ENCODE measurements around the gene BCL7B. TPM values are rescaled to one million over a fixed set of nuclear protein-coding genes. Genes with fewer than 3 reads are reported as not detected.
"Not testable (repeated sequence)": the region's sequence is repeated elsewhere in the genome, so short reads cannot be mapped to it uniquely, and the experiment has no call there.

The BCL7B gene
- total and polyA plus RNA-seq, 2 donors (not counting 3 experiments of a cell fraction or from before 2014, with no cell fraction given), result 61.2 to 68.3 TPM

GRCh38 chr7:73496626-73497025 lies 60.9 kb downstream of the BCL7B start:
- DNase-seq (ENCODE audit: low read depth, low spot score) (no peak), FAIRE-seq (no peak)

GRCh38 chr7:73495507-73495906 lies 62.0 kb downstream of the BCL7B start:
- H3K9me1 ChIP-seq (replicated peaks; ENCODE audit: control insufficient read depth, extremely low read depth, insufficient read depth, low read length); CTCF ChIA-PET; BruUV-seq (replicated peaks); H3K27me3 ChIP-seq (ENCODE audit: control insufficient read depth in 2 of 2, insufficient read depth in 2 of 2, low read length in 2 of 2); DNase-seq (ENCODE audit: low read depth, low spot score); H3K9ac ChIP-seq (replicated peaks; ENCODE audit: extremely low read depth, insufficient read depth, low read length); dilution Hi-C loops (cut with MboI; ENCODE audit: extremely low pct_ligation_motif_present, low sequenced_read_pairs); FAIRE-seq; POLR2A ChIA-PET; H3K4me1 ChIP-seq (ENCODE audit: control insufficient read depth, extremely low read depth, insufficient read depth, low read length); H3K4me3 ChIP-seq (replicated peaks in 1 of 3; ENCODE audit: insufficient read depth in 1 of 3, low read depth in 1 of 3, low read length in 3 of 3); H3K27ac ChIP-seq (ENCODE audit: insufficient read depth, low read depth, low read length); H3K9me3 ChIP-seq (replicated peaks; ENCODE audit: control insufficient read depth, insufficient read depth, low read length); intact Hi-C loops (cut with micrococcal nuclease); H4K20me1 ChIP-seq (replicated peaks; ENCODE audit: control insufficient read depth, extremely low read depth, insufficient read depth, low read length); H2AFZ ChIP-seq (ENCODE audit: low read depth, low read length); H3K4me2 ChIP-seq (ENCODE audit: insufficient read depth, low read length): not testable (repeated sequence)
- H3K36me3 ChIP-seq (ENCODE audit: control insufficient read depth in 2 of 2, extremely low read depth in 1 of 2, insufficient read depth in 2 of 2, low read length in 2 of 2), result peaks cover 14 to 23% of the 10 kb centered on the region in 2 experiments
- H3K79me2 ChIP-seq (ENCODE audit: control insufficient read depth, insufficient read depth, low read length), result peaks cover 44% of the 10 kb centered on the region

More at GRCh38 chr7:73496626-73497025, 60.9 kb downstream of the BCL7B start:
- Histone ChIP-seq H3K9me3 (replicated peaks; ENCODE audit: control insufficient read depth, insufficient read depth, low read length) (no peaks in the 10 kb centered on the region), H3K9me1 (replicated peaks; ENCODE audit: control insufficient read depth, extremely low read depth, insufficient read depth, low read length) (no peaks in the 10 kb centered on the region), H3K36me3 (ENCODE audit: control insufficient read depth in 2 of 2, extremely low read depth in 1 of 2, insufficient read depth in 2 of 2, low read length in 2 of 2) (peaks cover 17 to 21% of the 10 kb centered on the region in 2 experiments), H3K4me1 (ENCODE audit: control insufficient read depth, extremely low read depth, insufficient read depth, low read length) (no peaks in the 10 kb centered on the region), H3K27me3 (ENCODE audit: control insufficient read depth in 2 of 2, insufficient read depth in 2 of 2, low read length in 2 of 2) (no peaks in the 10 kb centered on the region), H4K20me1 (replicated peaks; ENCODE audit: control insufficient read depth, extremely low read depth, insufficient read depth, low read length) (no peaks in the 10 kb centered on the region), H3K4me2 (ENCODE audit: insufficient read depth, low read length) (no peak overlapping the region), H3K4me3 (replicated peaks in 1 of 3; ENCODE audit: insufficient read depth in 1 of 3, low read depth in 1 of 3, low read length in 3 of 3) (no peak overlapping the region), H2AFZ (ENCODE audit: low read depth, low read length) (no peak overlapping the region), H3K79me2 (ENCODE audit: control insufficient read depth, insufficient read depth, low read length) (peaks cover 44% of the 10 kb centered on the region), H3K27ac (ENCODE audit: insufficient read depth, low read depth, low read length) (no peak overlapping the region), H3K9ac (replicated peaks; ENCODE audit: extremely low read depth, insufficient read depth, low read length) (no peak overlapping the region)
- dilution Hi-C loops (cut with MboI; ENCODE audit: extremely low pct_ligation_motif_present, low sequenced_read_pairs), result no loop called here
- no TSS peak for BruUV-seq (replicated peaks)
- intact Hi-C loops (cut with micrococcal nuclease), result no loop called here
- ChIA-PET CTCF (no interaction called here), POLR2A (no interaction called here)
- no peak for TF ChIP-seq GATA2 (IDR thresholded peaks at IDR 0.05; ENCODE audit: insufficient read depth, insufficient read length, low read depth, low read length)
- TF ChIP-seq CTCF (IDR thresholded peaks at IDR 0.05; ENCODE audit: extremely low read depth in 1 of 2, insufficient read depth in 1 of 2, low read depth in 1 of 2, low read length in 2 of 2), result no peak
- no peak for TF ChIP-seq EZH2 (IDR thresholded peaks at IDR 0.05; ENCODE audit: borderline replicate concordance, low read depth, low read length, severe bottlenecking)

Measured in endothelial cell of umbilical vein (primary cell).